C4-2B (cell line): ENCODE results near the gene IFT20.

Experiments used
- ZFX ChIP-seq: fragments of 450-650 bp; IDR thresholded peaks from 2 replicates; pipeline ENCODE4 v1.6.1; 2017
- TF ChIP-seq, protein P1 (sequence below): fragments of 450-650 bp; conservative IDR thresholded peaks from 2 replicates; pipeline ENCODE4 v1.5.1; 2017; ENCODE audit warnings: mild to moderate bottlenecking

DNA sequence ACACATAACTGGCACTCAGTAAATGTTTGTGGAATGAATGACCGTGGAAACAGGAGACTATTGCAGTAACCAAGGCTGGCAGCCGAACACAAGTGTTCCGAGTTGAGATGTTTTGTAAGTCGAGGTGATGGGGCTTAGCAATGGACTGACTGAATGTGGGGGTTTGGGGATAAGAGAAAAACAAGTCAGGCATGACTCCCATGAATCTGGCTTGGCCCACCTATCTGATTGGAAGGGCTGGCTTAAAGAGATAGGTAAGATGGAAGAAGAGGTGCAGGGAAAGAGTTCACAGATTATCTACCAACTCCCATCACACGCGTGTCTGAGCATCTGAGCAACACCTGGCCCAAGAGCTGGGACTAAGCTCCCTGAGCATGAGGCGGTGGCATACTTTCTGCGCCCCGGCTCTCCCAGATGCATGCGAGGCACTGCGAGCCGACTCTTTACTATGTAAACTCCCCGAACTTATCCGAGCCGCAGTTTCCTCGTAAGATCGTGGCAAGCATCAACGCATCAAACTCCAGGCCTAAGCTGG, 539 bp downstream of the IFT20 start:
- TF ChIP-seq, protein P1, sequence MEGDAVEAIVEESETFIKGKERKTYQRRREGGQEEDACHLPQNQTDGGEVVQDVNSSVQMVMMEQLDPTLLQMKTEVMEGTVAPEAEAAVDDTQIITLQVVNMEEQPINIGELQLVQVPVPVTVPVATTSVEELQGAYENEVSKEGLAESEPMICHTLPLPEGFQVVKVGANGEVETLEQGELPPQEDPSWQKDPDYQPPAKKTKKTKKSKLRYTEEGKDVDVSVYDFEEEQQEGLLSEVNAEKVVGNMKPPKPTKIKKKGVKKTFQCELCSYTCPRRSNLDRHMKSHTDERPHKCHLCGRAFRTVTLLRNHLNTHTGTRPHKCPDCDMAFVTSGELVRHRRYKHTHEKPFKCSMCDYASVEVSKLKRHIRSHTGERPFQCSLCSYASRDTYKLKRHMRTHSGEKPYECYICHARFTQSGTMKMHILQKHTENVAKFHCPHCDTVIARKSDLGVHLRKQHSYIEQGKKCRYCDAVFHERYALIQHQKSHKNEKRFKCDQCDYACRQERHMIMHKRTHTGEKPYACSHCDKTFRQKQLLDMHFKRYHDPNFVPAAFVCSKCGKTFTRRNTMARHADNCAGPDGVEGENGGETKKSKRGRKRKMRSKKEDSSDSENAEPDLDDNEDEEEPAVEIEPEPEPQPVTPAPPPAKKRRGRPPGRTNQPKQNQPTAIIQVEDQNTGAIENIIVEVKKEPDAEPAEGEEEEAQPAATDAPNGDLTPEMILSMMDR = no peak
- no peak for TF ChIP-seq ZFX
